HL-60/S4 treated with retinoic acid at 250 ng/mL for 4 days and 3 days (cell line): ENCODE data around the gene ATP5MG.

Experiments used
- in situ Hi-C: fragments of 300-500 bp; cut with MboI; formaldehyde crosslinking; loops from 2 replicates; pipeline ENCODE4 v1.7.0; 2022; ENCODE audit warnings: low sequenced_read_pairs

ATP5MG gene

GRCh38 chr11:118441770-118442275 lies 40.4 kb downstream of the ATP5MG start:
- in situ Hi-C loops, result no loop called here

DNA sequence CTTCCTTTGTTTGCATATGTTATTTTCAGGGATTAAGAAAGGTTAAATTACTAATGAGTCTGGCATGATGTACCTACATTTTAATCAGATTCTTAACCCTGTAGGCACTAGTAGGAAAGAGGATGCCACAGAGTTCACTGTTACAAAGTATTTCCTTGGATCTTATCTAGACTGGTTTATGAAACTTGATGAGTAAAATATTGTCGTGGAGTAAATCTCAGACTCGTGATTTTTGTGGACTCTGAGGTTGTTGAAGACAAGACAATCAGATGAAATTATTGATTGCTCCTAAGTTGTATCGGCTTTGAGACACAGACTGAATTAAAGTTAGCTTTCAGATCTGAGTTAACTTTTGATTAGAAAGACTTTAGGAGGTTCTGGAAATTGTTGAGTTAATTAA lies 40.9 kb downstream of the ATP5MG start:
- in situ Hi-C loops, result no loop called here

DNA sequence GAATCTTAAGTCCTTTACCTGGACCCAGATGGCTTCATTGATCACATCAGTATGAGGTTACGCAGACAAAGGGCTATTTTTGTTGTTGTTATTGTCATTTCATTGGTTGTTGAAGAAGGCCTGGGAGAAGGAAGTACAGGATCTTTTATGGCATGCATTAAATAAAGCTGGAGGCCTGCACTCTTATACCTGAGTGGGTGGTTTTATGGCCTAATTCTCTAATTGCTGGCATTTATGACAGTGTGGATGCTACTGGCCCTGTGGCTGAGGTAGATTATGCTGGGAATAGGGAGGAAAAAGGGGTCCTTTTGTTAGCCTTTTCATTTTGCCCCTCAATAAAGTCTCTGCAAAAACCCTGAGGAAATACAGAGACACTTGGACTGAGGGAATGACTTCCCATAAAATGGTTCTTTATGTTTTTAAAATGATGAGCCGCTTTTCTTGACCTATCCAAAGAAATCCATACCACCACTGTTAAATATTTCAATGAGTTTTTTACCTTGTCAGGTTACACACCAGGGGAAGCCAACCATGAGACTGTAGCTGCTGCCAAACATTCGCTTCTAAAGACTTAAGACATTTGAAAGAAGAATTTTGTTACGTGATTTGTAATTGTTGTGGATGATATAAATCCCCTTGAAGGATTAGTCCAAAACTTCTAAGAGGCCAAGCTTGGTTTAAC lies 41.6 kb downstream of the ATP5MG start:
- in situ Hi-C loops, result no loop called here

DNA sequence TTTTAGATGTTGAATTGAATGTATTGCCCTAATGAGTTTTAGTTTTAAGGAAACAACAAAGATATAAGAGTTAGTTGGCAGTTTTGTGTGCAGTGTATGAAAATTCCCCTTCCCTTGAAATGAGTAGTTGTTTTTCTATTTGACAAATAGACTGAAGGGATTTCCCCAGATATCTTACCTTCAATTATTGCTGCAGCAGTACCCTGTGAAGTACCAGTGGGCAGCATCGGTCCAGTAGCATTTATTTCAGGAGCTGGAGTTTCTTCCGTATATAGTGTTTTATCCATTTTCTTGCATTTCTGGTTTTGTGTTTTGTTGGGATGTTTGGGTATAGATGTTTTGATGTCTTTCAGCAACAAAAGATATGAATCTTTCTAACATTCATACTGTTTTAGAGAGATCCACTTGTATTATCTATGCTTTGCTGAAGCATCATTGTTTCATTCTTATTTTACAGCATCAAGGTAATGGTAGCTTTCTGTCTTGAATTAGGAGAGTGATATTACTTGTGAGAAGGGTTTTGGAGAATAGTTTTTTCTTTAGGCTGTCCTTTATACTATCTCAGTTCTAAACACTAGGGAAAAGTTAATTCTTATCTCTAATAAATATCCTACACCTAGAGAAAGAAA lies 42.3 kb downstream of the ATP5MG start:
- in situ Hi-C loops, result no loop called here

DNA sequence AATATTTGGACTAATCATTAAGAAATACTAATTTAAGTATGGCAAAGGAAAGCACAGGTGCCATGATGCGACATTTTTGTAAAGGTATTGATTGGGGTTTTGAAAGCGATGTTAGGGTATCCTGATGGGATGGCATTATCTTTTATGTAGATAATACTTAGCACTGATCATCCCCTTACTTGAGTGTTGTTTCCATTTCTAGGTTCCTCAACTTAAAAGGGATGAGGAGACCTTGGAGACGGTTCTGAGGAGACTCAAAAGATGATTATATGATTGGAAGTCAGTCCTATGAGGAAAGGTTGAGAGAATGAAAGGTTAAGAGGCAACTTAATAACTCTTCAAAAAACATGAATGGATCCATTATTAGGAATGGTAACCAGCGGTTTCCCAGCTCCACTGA lies 46.0 kb downstream of the ATP5MG start:
- in situ Hi-C loops, result no loop called here

GRCh38 chr11:118448294-118448693 lies 46.9 kb downstream of the ATP5MG start:
- in situ Hi-C loops, result no loop called here

GRCh38 chr11:118449316-118449918 lies 48.0 kb downstream of the ATP5MG start:
- in situ Hi-C loops, result no loop called here

DNA sequence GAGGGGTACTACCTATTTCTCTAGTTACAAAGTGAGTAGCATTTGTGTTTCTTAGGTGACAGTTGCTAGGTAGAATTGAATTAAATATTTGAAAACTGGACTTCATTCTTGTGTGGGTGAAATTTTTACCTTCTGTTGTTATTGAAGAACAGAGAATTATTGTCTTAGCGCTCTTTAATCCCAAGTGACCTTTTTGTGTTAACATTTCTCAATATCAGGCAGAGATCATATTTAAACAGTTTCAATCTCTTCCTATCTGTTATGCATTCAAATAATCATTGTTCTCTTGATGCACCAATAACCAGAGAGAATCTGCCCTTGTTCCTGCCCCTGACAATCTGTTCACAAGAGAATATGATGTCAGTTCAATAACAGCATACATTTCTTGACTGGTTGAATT lies 49.0 kb downstream of the ATP5MG start:
- in situ Hi-C loops, result no loop called here
